GM18951 (cell line): ENCODE measurements around the gene ANTKMT.

Experiments
- POLR2A ChIP-seq: IDR thresholded peaks from 4 replicates; pipeline ENCODE4 v1.6.1; 2011; ENCODE audit warnings: mild to moderate bottlenecking; ENCODE audit not compliant: insufficient read length, insufficient read depth; ENCODE audit errors: extremely low read depth
- in situ Hi-C: fragments of 300-500 bp; cut with MboI; formaldehyde crosslinking; loops from one replicate; pipeline ENCODE4 v1.12.0; 2022; ENCODE audit warnings: low sequenced_read_pairs, mixed read lengths, inconsistent platforms; ENCODE audit not compliant: unreplicated experiment

The ANTKMT gene

GRCh38 chr16:708959-709358, 12.0 kb upstream of the ANTKMT start:
- no peak for TF ChIP-seq POLR2A
- in situ Hi-C loops, result no loop called here

GRCh38 chr16:709566-710499, 11.1 kb upstream of the ANTKMT start:
- in situ Hi-C loops, result loop anchor here (10.0 kb wide), 1 partner anchor 75 kb away; the partner anchor contains the start of genes CHTF18 and RPUSD1
- TF ChIP-seq POLR2A, result no peak

GRCh38 chr16:710500-711075, 10.4 kb upstream of the ANTKMT start:
- no peak for TF ChIP-seq POLR2A
- in situ Hi-C loops, result loop anchor here (10.0 kb wide), 1 partner anchor 74 kb away; the partner anchor contains the start of genes CHTF18 and RPUSD1

- in situ Hi-C loops, result loop anchor here (10.0 kb wide), 1 partner anchor 74 kb away; the partner anchor contains the start of genes CHTF18 and RPUSD1
These were observed 9.9 kb upstream of the ANTKMT start for GRCh38 chr16:711084-711483.

GRCh38 chr16:711548-712320, 9.2 kb upstream of the ANTKMT start:
- in situ Hi-C loops, result loop anchor here (10.0 kb wide), 1 partner anchor 73 kb away; the partner anchor contains the start of genes CHTF18 and RPUSD1
- no peak for TF ChIP-seq POLR2A

More at GRCh38 chr16:711084-711483, 9.9 kb upstream of the ANTKMT start:
- TF ChIP-seq POLR2A, result no peak

- in situ Hi-C loops, result loop anchor here (10.0 kb wide), 1 partner anchor 72 kb away; the partner anchor contains the start of genes CHTF18 and RPUSD1
These were observed 8.2 kb upstream of the ANTKMT start for GRCh38 chr16:712740-713250.

- in situ Hi-C loops, result loop anchor here (10.0 kb wide), 1 partner anchor 71 kb away; the partner anchor contains the start of genes CHTF18 and RPUSD1
- TF ChIP-seq POLR2A, result no peak
These were observed 6.9 kb upstream of the ANTKMT start for GRCh38 chr16:714079-714478.

GRCh38 chr16:714558-715476, 6.1 kb upstream of the ANTKMT start, which contains the start of gene METRN:
Gene METRN, plus strand, starts transcription at chr16:715118. Its CDS starts 172 bp downstream, at chr16:715290.
- in situ Hi-C loops, result loop anchor here (10.0 kb wide), 1 partner anchor 70 kb away; the partner anchor contains the start of genes CHTF18 and RPUSD1

GRCh38 chr16:715477-716199, 5.3 kb upstream of the ANTKMT start:
- in situ Hi-C loops, result loop anchor here (10.0 kb wide), 1 partner anchor 69 kb away; the partner anchor contains the start of genes CHTF18 and RPUSD1
- TF ChIP-seq POLR2A, result peak; percentile 7

More at GRCh38 chr16:714558-715476, 6.1 kb upstream of the ANTKMT start, which contains the start of gene METRN:
- peak; percentile 16 for TF ChIP-seq POLR2A

- in situ Hi-C loops, result loop anchor here (10.0 kb wide), 1 partner anchor 69 kb away; the partner anchor contains the start of genes CHTF18 and RPUSD1
- no peak for TF ChIP-seq POLR2A
These were observed 4.8 kb upstream of the ANTKMT start for GRCh38 chr16:716200-716568.
